H1 (cell line): ENCODE results near the gene NR1H3. TPM values are rescaled to one million over a fixed set of nuclear protein-coding genes. Genes with fewer than 3 reads are reported as not detected.
"Not testable (repeated sequence)": the region's sequence is repeated elsewhere in the genome, so short reads cannot be mapped to it uniquely, and the experiment has no call there.

ENCODE experiments used
- CTCF ChIA-PET: fragments of 300-600 bp; sonication (Branson Sonifier 250); formaldehyde crosslinking; loops from one replicate; lab custom pipeline; 2021; ENCODE audit not compliant: partially characterized antibody; lab: Charles Lee
- POLR2A ChIA-PET: fragments of 300-600 bp; sonication (Branson Sonifier 250); formaldehyde crosslinking; loops from one replicate; lab custom pipeline; 2021; ENCODE audit warnings: inconsistent platforms; ENCODE audit not compliant: partially characterized antibody; lab: Charles Lee
- DNase-seq, 2 experiments: peaks; one replicate each; pipeline versions ENCODE4 v3.0.0 to v3.0.0-alpha.2; 2010 to 2022; ENCODE audit warnings: low spot score in 2 of 2, low read depth in 1 of 2, mixed read lengths in 1 of 2
- FAIRE-seq: peaks from 2 replicates; lab custom pipeline; 2011; peaks lifted over from hg19 to GRCh38; lab: Jason Lieb, UNC
- H2AFZ ChIP-seq: 2 replicates; pipeline ENCODE4 v1.8.1; 2012; ENCODE audit warnings: low read length, inconsistent platforms
- H2AK5ac ChIP-seq: 2 replicates; pipeline ENCODE4 v1.6.1; 2013; ENCODE audit warnings: low read depth, low read length
- H2BK120ac ChIP-seq: replicated peaks from 2 replicates; pipeline ENCODE3; 2013; ENCODE audit warnings: low read depth, low read length, inconsistent platforms
- H2BK12ac ChIP-seq: 2 replicates; pipeline ENCODE4 v1.6.1; 2013; ENCODE audit warnings: low read depth, low read length
- H2BK15ac ChIP-seq: 2 replicates; pipeline ENCODE4 v1.6.1; 2013; ENCODE audit warnings: low read length
- H2BK20ac ChIP-seq: 2 replicates; pipeline ENCODE4 v1.6.1; 2013; ENCODE audit warnings: low read length
- H2BK5ac ChIP-seq: 2 replicates; pipeline ENCODE4 v1.6.1; 2013; ENCODE audit warnings: low read depth, low read length
- H3K14ac ChIP-seq: 2 replicates; pipeline ENCODE4 v1.6.1; 2013; ENCODE audit warnings: inconsistent platforms; ENCODE audit not compliant: insufficient read length
- H3K18ac ChIP-seq: 2 replicates; pipeline ENCODE4 v1.6.1; 2013; ENCODE audit warnings: low read length; ENCODE audit errors: extremely low read depth
- H3K23ac ChIP-seq: 2 replicates; pipeline ENCODE4 v1.6.1; 2013; ENCODE audit warnings: inconsistent platforms; ENCODE audit not compliant: insufficient read length
- H3K23me2 ChIP-seq: 2 replicates; pipeline ENCODE4 v1.6.1; 2013; ENCODE audit warnings: low read depth, low read length
- H3K27ac ChIP-seq: 2 replicates; pipeline ENCODE4 v1.6.1; 2011; ENCODE audit warnings: low read depth, low read length, inconsistent platforms
- H3K27me3 ChIP-seq, 4 experiments: replicated peaks in 1 of 4; 1 replicate in 1 of 4; 2 replicates in 3 of 4; pipeline versions ENCODE4 v1.6.1 to v1.8.1; 2011 to 2013; ENCODE audit warnings: low read length in 3 of 4, mild to moderate bottlenecking in 3 of 4, inconsistent platforms in 2 of 4, mixed read lengths in 2 of 4, moderate library complexity in 1 of 4; ENCODE audit not compliant: control insufficient read depth in 3 of 4, insufficient read depth in 3 of 4; ENCODE audit errors: extremely low read depth in 1 of 4
- H3K36me3 ChIP-seq, 4 experiments: 2 replicates each; pipeline versions ENCODE4 v1.6.1 to v1.8.1; 2011 to 2013; ENCODE audit warnings: mild to moderate bottlenecking in 4 of 4, low read length in 3 of 4, moderate library complexity in 2 of 4, control low read depth in 1 of 4, inconsistent platforms in 1 of 4; ENCODE audit not compliant: insufficient read depth in 4 of 4, control insufficient read depth in 2 of 4
- H3K4ac ChIP-seq: replicated peaks from 2 replicates; pipeline ENCODE3; 2013; ENCODE audit warnings: low read length, low read depth, mixed read lengths, inconsistent platforms; ENCODE audit not compliant: insufficient read length
- H3K4me1 ChIP-seq, 4 experiments: replicated peaks in 1 of 4; 1 replicate in 1 of 4; 2 replicates in 3 of 4; pipeline versions ENCODE4 v1.6.1 to v1.8.1; 2011 to 2013; ENCODE audit warnings: low read length in 3 of 4, inconsistent platforms in 2 of 4, mixed read lengths in 1 of 4; ENCODE audit not compliant: insufficient read depth in 4 of 4, control insufficient read depth in 3 of 4
- H3K4me2 ChIP-seq, 2 experiments: 2 replicates each; pipeline versions ENCODE4 v1.6.1 to v1.8.1; 2011 to 2013; ENCODE audit warnings: low read depth in 2 of 2, low read length in 2 of 2, control low read depth in 1 of 2, inconsistent platforms in 1 of 2, mild to moderate bottlenecking in 1 of 2; ENCODE audit not compliant: insufficient read depth in 1 of 2
- H3K4me3 ChIP-seq, 4 experiments: fragments of 200-600, 300-600 bp in 1 of 4; sonication (generic), shearing (Covaris generic), sonication (Bioruptor Twin) in 1 of 4; 2 replicates each; pipeline versions ENCODE4 v1.5.1 to v1.8.1; 2011 to 2016; ENCODE audit warnings: low read length in 4 of 4, low read depth in 3 of 4, control low read depth in 2 of 4, inconsistent platforms in 2 of 4, mild to moderate bottlenecking in 2 of 4, mixed read lengths in 1 of 4, moderate library complexity in 1 of 4; ENCODE audit not compliant: insufficient read depth in 2 of 4; ENCODE audit errors: extremely low read depth in 1 of 4
- H3K56ac ChIP-seq: replicated peaks from 2 replicates; pipeline ENCODE3; 2013; ENCODE audit warnings: low read depth, mild to moderate bottlenecking, mixed read lengths, low read length, inconsistent platforms; ENCODE audit not compliant: insufficient read length
- H3K79me1 ChIP-seq: 2 replicates; pipeline ENCODE4 v1.6.1; 2013; ENCODE audit warnings: low read depth, low read length, control low read depth
- H3K79me2 ChIP-seq, 2 experiments: 2 replicates each; pipeline versions ENCODE4 v1.6.1 to v1.8.1; 2012 to 2013; ENCODE audit warnings: low read length in 2 of 2, mild to moderate bottlenecking in 2 of 2, inconsistent platforms in 1 of 2; ENCODE audit not compliant: insufficient read depth in 2 of 2, control insufficient read depth in 1 of 2
- H3K9ac ChIP-seq, 4 experiments: replicated peaks in 1 of 4; 1 replicate in 1 of 4; 2 replicates in 3 of 4; pipeline versions ENCODE4 v1.6.1 to v1.8.1; 2011 to 2013; ENCODE audit warnings: low read depth in 3 of 4, low read length in 3 of 4, control low read depth in 2 of 4, mild to moderate bottlenecking in 2 of 4, moderate library complexity in 2 of 4, inconsistent platforms in 1 of 4; ENCODE audit errors: extremely low read depth in 1 of 4
- H3K9me3 ChIP-seq, 2 experiments: 2 replicates each; pipeline versions ENCODE4 v1.6.1 to v1.8.1; 2012 to 2013; ENCODE audit warnings: mild to moderate bottlenecking in 2 of 2, moderate library complexity in 2 of 2, control low read depth in 1 of 2, inconsistent platforms in 1 of 2, low read depth in 1 of 2, low read length in 1 of 2, mixed read lengths in 1 of 2; ENCODE audit not compliant: insufficient read depth in 2 of 2
- H4K20me1 ChIP-seq, 2 experiments: replicated peaks in 1 of 2; 2 replicates each; pipeline versions ENCODE3 to v1.8.1; 2011 to 2013; ENCODE audit warnings: inconsistent platforms in 2 of 2, low read length in 2 of 2, mild to moderate bottlenecking in 1 of 2; ENCODE audit not compliant: insufficient read depth in 2 of 2, control insufficient read depth in 1 of 2
- H4K5ac ChIP-seq: 2 replicates; pipeline ENCODE4 v1.6.1; 2013; ENCODE audit warnings: low read length, low read depth, mixed read lengths, inconsistent platforms; ENCODE audit not compliant: insufficient read length
- H4K8ac ChIP-seq: 2 replicates; pipeline ENCODE4 v1.8.0; 2013; ENCODE audit warnings: mild to moderate bottlenecking, moderate library complexity, low read length, inconsistent platforms; ENCODE audit not compliant: insufficient read depth; ENCODE audit errors: extremely low read depth
- H4K91ac ChIP-seq: replicated peaks from 2 replicates; pipeline ENCODE3; 2013; ENCODE audit warnings: low read length, mixed read lengths, inconsistent platforms; ENCODE audit not compliant: insufficient read length
- WGBS, 2 experiments: shearing (Covaris generic) in 1 of 2; methylation state at CpG; one replicate each; pipeline versions ENCODE4 v1.1.6 to v1.1.7; 2013 to 2015; ENCODE audit warnings: low lambda C conversion rate in 2 of 2, mixed read lengths in 2 of 2, inconsistent platforms in 1 of 2, low coverage in 1 of 2, missing lambda C conversion rate in 1 of 2; ENCODE audit not compliant: insufficient replicate concordance in 2 of 2, insufficient coverage in 1 of 2, insufficient read length in 1 of 2; ENCODE audit errors: extremely low coverage in 1 of 2, missing lambda C conversion rate in 1 of 2; 5-methylcytosine and 5-hydroxymethylcytosine counted together
- polyA plus RNA-seq, 7 experiments: library from polyadenylated mRNA; depleted of rRNA in 3 of 7; stranded (reverse) in 5 of 7; unstranded in 2 of 7; fragments of >200 nt in 5 of 7; fragments of 200-250 nt in 2 of 7; gene quantifications; 1 replicate in 5 of 7; 2 replicates in 1 of 7; 4 replicates in 1 of 7; pipeline versions ENCODE4 v1.2.1 to v1.2.3, GENCODE V29; 2011 to 2013; ENCODE audit warnings: missing spikeins in 2 of 7, mixed read lengths in 2 of 7
- total RNA-seq: library from RNA; stranded (reverse); fragmentation: NEBNext Ultra II Directional; extraction: Animal tissue kit (Norgen Biotek cat#: 25700); gene quantifications from 2 replicates; pipeline ENCODE4 v1.2.1, GENCODE V29; 2021

NR1H3 gene
- total and polyA plus RNA-seq, 2 of the 8 experiments (the other 6 are each of a cell fraction or from before 2014, with no cell fraction given): 19.9 to 42.1 TPM

DNA sequence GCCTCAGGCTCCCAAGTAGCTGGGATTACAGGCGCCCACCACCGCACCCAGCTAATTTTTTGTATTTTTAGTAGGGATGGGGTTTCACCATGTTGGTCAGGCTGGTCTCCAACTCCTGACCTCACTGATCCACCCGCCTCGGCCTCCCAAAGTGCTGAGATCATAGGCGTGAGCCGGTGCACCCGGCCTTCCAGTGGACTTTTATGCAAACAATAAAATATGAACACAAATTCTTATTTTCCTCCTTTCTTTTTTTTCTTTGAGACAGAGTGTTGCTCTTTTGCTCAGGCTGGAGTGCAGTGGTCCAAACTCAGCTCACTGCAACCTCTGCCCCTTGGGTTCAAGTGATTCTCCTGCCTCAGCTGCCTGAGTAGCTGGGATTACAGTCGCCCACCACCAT is 58.7 kb downstream of the NR1H3 start:
- peaks cover 1 to 16% (median 11%) of the 10 kb centered on the region in 4 experiments; a peak in 6 of 8 replicates for H3K36me3 ChIP-seq

More for the DNA sequence above, 58.7 kb downstream of the NR1H3 start:
- H2BK5ac ChIP-seq, H4K5ac ChIP-seq, H3K79me2 ChIP-seq, POLR2A ChIA-PET, H3K4ac ChIP-seq, H2AK5ac ChIP-seq, H3K79me1 ChIP-seq, H2BK120ac ChIP-seq, H2AFZ ChIP-seq, H4K8ac ChIP-seq, CTCF ChIA-PET, H2BK20ac ChIP-seq, H3K4me3 ChIP-seq, H3K23ac ChIP-seq, H2BK15ac ChIP-seq, H3K23me2 ChIP-seq, H3K18ac ChIP-seq, H3K14ac ChIP-seq, H3K9me3 ChIP-seq, H4K91ac ChIP-seq, FAIRE-seq, H3K4me1 ChIP-seq, H2BK12ac ChIP-seq, H3K27ac ChIP-seq, DNase-seq, H3K4me2 ChIP-seq, H4K20me1 ChIP-seq, H3K56ac ChIP-seq, H3K9ac ChIP-seq, H3K27me3 ChIP-seq: not testable (repeated sequence)
- WGBS, 2 experiments: 96% methylated on average over 8 of the region's 8 CpGs; no CpG with 5 or more reads in 1 of the 2 experiments
